HepG2 (cell line): ENCODE results near the gene RRP12. TPM values are rescaled to one million over a fixed set of nuclear protein-coding genes. Genes with fewer than 3 reads are reported as not detected.

Experiments
- AHDC1 ChIP-seq: sonication (generic); formaldehyde crosslinking; IDR thresholded peaks from 2 replicates; pipeline ENCODE4 v1.5.1; 2020; ENCODE audit warnings: mild to moderate bottlenecking, missing genetic modification reagents, borderline replicate concordance
- EHMT2 ChIP-seq: fragments of 200-600 bp; sonication (generic); IDR thresholded peaks from 2 replicates; pipeline ENCODE4 v1.7.0; 2017; ENCODE audit warnings: antibody characterized with exemption, low read depth, low read length, borderline replicate concordance
- ETV6 ChIP-seq: sonication (generic); formaldehyde crosslinking; conservative IDR thresholded peaks from 2 replicates; pipeline ENCODE4 v1.4.0; 2020; ENCODE audit warnings: missing genetic modification reagents
- HNF4G ChIP-seq, 2 experiments: sonication (generic) in 1 of 2; formaldehyde crosslinking in 1 of 2; IDR thresholded peaks; 2 replicates each; pipeline versions ENCODE4 v1.4.0 to v1.6.1; 2011 to 2020; ENCODE audit warnings: borderline replicate concordance in 2 of 2, low read depth in 2 of 2, mild to moderate bottlenecking in 2 of 2, low read length in 1 of 2, missing genetic modification reagents in 1 of 2, moderate library complexity in 1 of 2
- ISL2 ChIP-seq: sonication (generic); formaldehyde crosslinking; IDR thresholded peaks from 2 replicates; pipeline ENCODE4 v1.5.0; 2020; ENCODE audit warnings: missing genetic modification reagents
- MEIS1 ChIP-seq: sonication (generic); formaldehyde crosslinking; IDR thresholded peaks from 2 replicates; pipeline ENCODE4 v1.9.0; 2021; ENCODE audit warnings: mild to moderate bottlenecking, missing genetic modification reagents, moderate library complexity, borderline replicate concordance
- MTA1 ChIP-seq: sonication (generic); formaldehyde crosslinking; IDR thresholded peaks from 2 replicates; pipeline ENCODE4 v1.4.0; 2020; ENCODE audit warnings: missing genetic modification reagents, mild to moderate bottlenecking, borderline replicate concordance
- NFATC3 ChIP-seq: sonication (generic); formaldehyde crosslinking; IDR thresholded peaks from 2 replicates; pipeline ENCODE4 v1.5.1; 2020; ENCODE audit warnings: mild to moderate bottlenecking, missing genetic modification reagents
- PHF8 ChIP-seq: sonication (generic); formaldehyde crosslinking; IDR thresholded peaks from 2 replicates; pipeline ENCODE4 v1.5.0; 2020; ENCODE audit warnings: missing genetic modification reagents
- RBAK ChIP-seq: sonication (generic); formaldehyde crosslinking; IDR thresholded peaks from 2 replicates; pipeline ENCODE4 v1.5.1; 2020; ENCODE audit warnings: mild to moderate bottlenecking, missing genetic modification reagents
- SMC3 ChIP-seq: IDR thresholded peaks from 2 replicates; pipeline ENCODE4 v1.6.1; 2011; ENCODE audit warnings: low read length, improper control_type of control experiment
- TBX2 ChIP-seq: sonication (generic); formaldehyde crosslinking; IDR thresholded peaks from 2 replicates; pipeline ENCODE4 v1.5.0; 2020; ENCODE audit warnings: missing genetic modification reagents, mild to moderate bottlenecking, borderline replicate concordance
- TERF1 ChIP-seq: sonication (generic); formaldehyde crosslinking; IDR thresholded peaks from 2 replicates; pipeline ENCODE4 v1.8.0; 2022; ENCODE audit warnings: mild to moderate bottlenecking, missing genetic modification reagents, moderate library complexity
- TFAP4 ChIP-seq: sonication (generic); IDR thresholded peaks from 2 replicates; pipeline ENCODE4 v1.6.1; 2016; ENCODE audit warnings: low read depth, borderline replicate concordance
- ZNF17 ChIP-seq: sonication (generic); formaldehyde crosslinking; IDR thresholded peaks from 2 replicates; pipeline ENCODE4 v1.5.0; 2020; ENCODE audit warnings: mild to moderate bottlenecking, missing genetic modification reagents
- ZNF292 ChIP-seq: sonication (generic); formaldehyde crosslinking; IDR thresholded peaks from 2 replicates; pipeline ENCODE4 v1.8.1; 2022; ENCODE audit warnings: mild to moderate bottlenecking, low read depth, missing genetic modification reagents, borderline replicate concordance
- ZNF331 ChIP-seq: sonication (generic); formaldehyde crosslinking; IDR thresholded peaks from 2 replicates; pipeline ENCODE4 v1.4.0; 2020; ENCODE audit warnings: missing genetic modification reagents
- ZNF580 ChIP-seq: IDR thresholded peaks from 2 replicates; pipeline ENCODE4 v1.6.1; 2016; ENCODE audit warnings: low read depth, borderline replicate concordance
- ZSCAN12 ChIP-seq: sonication (generic); formaldehyde crosslinking; IDR thresholded peaks from 2 replicates; pipeline ENCODE4 v1.9.0; 2021; ENCODE audit warnings: mild to moderate bottlenecking, missing genetic modification reagents
- ZSCAN21 ChIP-seq: sonication (generic); formaldehyde crosslinking; IDR thresholded peaks from 2 replicates; pipeline ENCODE4 v1.8.0; 2022; ENCODE audit warnings: mild to moderate bottlenecking, missing genetic modification reagents, moderate library complexity, borderline replicate concordance
- polyA plus RNA-seq, 8 experiments: library from polyadenylated mRNA; depleted of rRNA in 3 of 8; stranded (reverse) in 7 of 8; unstranded in 1 of 8; fragments of >200 nt; fragmentation: Illumina TruSeq in 4 of 8; extraction: Trizol in 4 of 8; gene quantifications; 2 replicates each; pipeline versions ENCODE4 v1.2.1 to v1.2.3, GENCODE V29; 2011 to 2016; ENCODE audit warnings: low read depth in 4 of 8, missing spikeins in 1 of 8, mixed read lengths in 1 of 8; ENCODE audit not compliant: insufficient read depth in 1 of 8
- total RNA-seq, 5 experiments: library from RNA; depleted of rRNA; stranded (reverse); fragments of >200 nt; fragmentation: Illumina TruSeq; extraction: Trizol; gene quantifications; 2 replicates each; pipeline ENCODE4 v1.2.3, GENCODE V29; 2016; ENCODE audit warnings: low read depth in 1 of 5

Gene RRP12
- total and polyA plus RNA-seq, 2 of the 13 experiments (the other 11 are each of a cell fraction or from before 2014, with no cell fraction given), result 13.2 to 39.4 TPM

- TF ChIP-seq AHDC1, result peak; percentile 95; the same call in 1 of the 2 replicates
- TF ChIP-seq PHF8, result peak; percentile 47
- TF ChIP-seq ZSCAN12 (CRISPR knock-in tag), result no peak
- peak; percentile 41; the same call in 1 of the 2 replicates for TF ChIP-seq SMC3
- peak; percentile 9; the same call in 1 of the 2 replicates for TF ChIP-seq TFAP4
- TF ChIP-seq ZNF17 (CRISPR knock-in tag), result no peak
- TF ChIP-seq ZNF292, result peak; percentile 86; the same call in 1 of the 2 replicates
- TF ChIP-seq ISL2 (CRISPR knock-in tag), result peak; percentile 91
- no peak for TF ChIP-seq MTA1 (CRISPR knock-in tag)
- peak; percentile 37; the same call in 1 of the 2 replicates for TF ChIP-seq RBAK
- no peak for TF ChIP-seq TERF1
- TF ChIP-seq TBX2 (CRISPR knock-in tag), result peak; percentile 73
- TF ChIP-seq MEIS1 (CRISPR knock-in tag), result 0 out of 2 replicates have a peak, but pooled peaks have one; percentile 29
- TF ChIP-seq EHMT2, result peak; percentile 31; the same call in 1 of the 2 replicates
- TF ChIP-seq ETV6 (CRISPR knock-in tag), result no peak
- TF ChIP-seq NFATC3 (CRISPR knock-in tag), result no peak
- TF ChIP-seq HNF4G (IDR thresholded peaks at IDR 0.05; ENCODE audit: borderline replicate concordance, low read depth, low read length), result peak; percentile 38; the same call in 1 of the 2 replicates
- no peak for TF ChIP-seq HNF4G (CRISPR knock-in tag; IDR thresholded peaks at IDR 0.05; ENCODE audit: borderline replicate concordance, low read depth)
- TF ChIP-seq ZNF580 (CRISPR knock-in tag), result peak; percentile 78; the same call in 1 of the 2 replicates
- peak; percentile 79; the same call in 1 of the 2 replicates for TF ChIP-seq ZNF331 (CRISPR knock-in tag)
- TF ChIP-seq ZSCAN21 (CRISPR knock-in tag), result peak; percentile 98
These were observed 73.5 kb downstream of the RRP12 start (continued) for GRCh38 chr10:97327348-97328294.
